GM12878 (cell line): ENCODE results near the gene DPF3. TPM values are rescaled to one million over a fixed set of nuclear protein-coding genes. Genes with fewer than 3 reads are reported as not detected.

Source experiments
- ATAC-seq: fragments of 200-7000 bp; cut with Tn5 transposase; 3 replicates; pipeline ENCODE4 v1.9.1; 2020; ENCODE audit warnings: mild to moderate bottlenecking, moderate library complexity
- BruUV-seq: library from RNA; stranded (reverse); fragments of 400-500 nt; replicated peaks from 2 replicates; lab custom pipeline; 2021; lab: Mats Ljungman, UMichigan
- CTCF ChIA-PET: fragments of 300-600 bp; sonication (Branson Sonifier 250); formaldehyde crosslinking; extraction: SDS; loops from one replicate; lab custom pipeline; 2021; ENCODE audit warnings: inconsistent platforms; lab: Yijun Ruan, JAX
- POLR2A ChIA-PET: fragments of 350-600 bp; formaldehyde crosslinking; extraction: SDS; loops from one replicate; lab custom pipeline; 2021; ENCODE audit warnings: inconsistent platforms; lab: Charles Lee
- RAD21 ChIA-PET: fragments of 300-600 bp; sonication (Branson Sonifier 250); formaldehyde crosslinking; loops from one replicate; lab custom pipeline; 2023; ENCODE audit warnings: antibody characterized with exemption; ENCODE audit not compliant: unreplicated experiment; lab: Charles Lee
- SMC1A ChIA-PET: fragments of 300-600 bp; sonication (Branson Sonifier 250); formaldehyde crosslinking; loops from one replicate; lab custom pipeline; 2023; ENCODE audit not compliant: unreplicated experiment, uncharacterized antibody; lab: Charles Lee
- DNase-seq: peaks from one replicate; pipeline ENCODE4 v3.0.0-alpha.2; 2011; ENCODE audit warnings: low read depth, low spot score
- FAIRE-seq: peaks from 3 replicates; lab custom pipeline; 2011; peaks lifted over from hg19 to GRCh38; lab: Jason Lieb, UNC
- H2AFZ ChIP-seq: 2 replicates; pipeline ENCODE4 v1.6.0; 2011; ENCODE audit warnings: low read depth, low read length, control low read depth; ENCODE audit not compliant: control insufficient read depth
- H3K27ac ChIP-seq: 2 replicates; pipeline ENCODE4 v1.5.1; 2011; ENCODE audit warnings: control low read depth; ENCODE audit not compliant: control insufficient read depth, insufficient read depth
- H3K27me3 ChIP-seq, 2 experiments: replicated peaks in 1 of 2; 2 replicates each; pipeline versions ENCODE4 v1.6.0 to v1.6.1; 2011; ENCODE audit warnings: low read length in 1 of 2; ENCODE audit not compliant: control insufficient read depth in 2 of 2, insufficient read depth in 2 of 2
- H3K36me3 ChIP-seq, 2 experiments: 2 replicates each; pipeline ENCODE4 v1.5.1; 2011; ENCODE audit warnings: low read length in 1 of 2; ENCODE audit not compliant: control insufficient read depth in 2 of 2, insufficient read depth in 2 of 2
- H3K4me1 ChIP-seq: 2 replicates; pipeline ENCODE4 v1.6.1; 2011; ENCODE audit warnings: mild to moderate bottlenecking, low read length, moderate library complexity, mixed read lengths; ENCODE audit not compliant: control insufficient read depth, insufficient read depth
- H3K4me2 ChIP-seq: 2 replicates; pipeline ENCODE4 v1.6.0; 2011; ENCODE audit warnings: control low read depth; ENCODE audit not compliant: control insufficient read depth, insufficient read depth
- H3K4me3 ChIP-seq: fragments of 200-600 bp; sonication (generic); 2 replicates; pipeline ENCODE4 v1.5.1; 2016
- H3K79me2 ChIP-seq: 2 replicates; pipeline ENCODE4 v1.6.0; 2011; ENCODE audit warnings: low read length; ENCODE audit not compliant: control insufficient read depth, insufficient read depth
- H3K9ac ChIP-seq: 2 replicates; pipeline ENCODE4 v1.8.0; 2011; ENCODE audit warnings: low read length, control low read depth, mixed read lengths; ENCODE audit not compliant: control insufficient read depth, insufficient read depth
- H3K9me3 ChIP-seq: replicated peaks from 3 replicates; pipeline ENCODE4 v1.5.1; 2011; ENCODE audit warnings: mild to moderate bottlenecking, low read length; ENCODE audit not compliant: control insufficient read depth, insufficient read depth
- H4K20me1 ChIP-seq: 2 replicates; pipeline ENCODE4 v1.6.0; 2011; ENCODE audit not compliant: control insufficient read depth, insufficient read depth
- ASH2L ChIP-seq: fragments of 300-600, 200-600 bp; sonication (generic); IDR thresholded peaks from 2 replicates; pipeline ENCODE4 v1.6.1; 2017; ENCODE audit warnings: low read depth, mild to moderate bottlenecking, borderline replicate concordance
- CBFB ChIP-seq: IDR thresholded peaks from 2 replicates; pipeline ENCODE4 v1.6.1; 2016; ENCODE audit warnings: antibody characterized with exemption, low read depth
- CBX3 ChIP-seq: fragments of 200-600 bp; sonication (generic); IDR thresholded peaks from 2 replicates; pipeline ENCODE4 v1.6.1; 2016; ENCODE audit warnings: low read depth, borderline replicate concordance
- CREM ChIP-seq: IDR thresholded peaks from 2 replicates; pipeline ENCODE4 v1.6.1; 2014; ENCODE audit warnings: antibody characterized with exemption, low read depth
- DPF2 ChIP-seq: fragments of 450-650 bp; IDR thresholded peaks from 2 replicates; pipeline ENCODE4 v1.6.1; 2017; ENCODE audit warnings: mild to moderate bottlenecking
- FOXK2 ChIP-seq: fragments of 450-650 bp; IDR thresholded peaks from 2 replicates; pipeline ENCODE4 v1.6.1; 2017; ENCODE audit warnings: mild to moderate bottlenecking, moderate library complexity
- IKZF1 ChIP-seq: fragments of 450-650 bp; conservative IDR thresholded peaks from 2 replicates; pipeline ENCODE4 v1.6.1; 2017; ENCODE audit warnings: antibody characterized with exemption, mild to moderate bottlenecking
- IKZF2 ChIP-seq, 2 experiments: fragments of 450-650 bp; IDR thresholded peaks; 2 replicates each; pipeline ENCODE4 v1.6.1; 2017; ENCODE audit warnings: mild to moderate bottlenecking in 2 of 2, moderate library complexity in 2 of 2
- JUNB ChIP-seq: IDR thresholded peaks from 2 replicates; pipeline ENCODE4 v1.6.1; 2016; ENCODE audit warnings: antibody characterized with exemption, mild to moderate bottlenecking
- KAT2A ChIP-seq: conservative IDR thresholded peaks from 2 replicates; pipeline ENCODE4 v1.6.1; 2011; ENCODE audit warnings: low read depth, low read length; ENCODE audit not compliant: control insufficient read depth
- MTA3 ChIP-seq: IDR thresholded peaks from 2 replicates; pipeline ENCODE4 v1.6.1; 2012; ENCODE audit warnings: low read length, inconsistent platforms, borderline replicate concordance
- NR2C1 ChIP-seq: fragments of 450-650 bp; IDR thresholded peaks from 2 replicates; pipeline ENCODE4 v1.6.1; 2017; ENCODE audit warnings: antibody characterized with exemption, mild to moderate bottlenecking, moderate library complexity
- NRF1 ChIP-seq: conservative IDR thresholded peaks from 2 replicates; pipeline ENCODE4 v1.6.1; 2011; ENCODE audit warnings: mild to moderate bottlenecking, low read depth, low read length, improper control_type of control experiment
- RB1 ChIP-seq: fragments of 450-650 bp; formaldehyde crosslinking; IDR thresholded peaks from 2 replicates; pipeline ENCODE4 v1.6.1; 2017; ENCODE audit warnings: mild to moderate bottlenecking, borderline replicate concordance
- ZSCAN29 ChIP-seq: fragments of 450-650 bp; IDR thresholded peaks from 2 replicates; pipeline ENCODE4 v1.6.1; 2017; ENCODE audit warnings: mild to moderate bottlenecking, moderate library complexity
- WGBS: methylation state at CpG from one replicate; pipeline ENCODE4 v1.1.6; 2016; ENCODE audit warnings: low lambda C conversion rate; ENCODE audit not compliant: insufficient replicate concordance, insufficient coverage; ENCODE audit errors: missing lambda C conversion rate; 5-methylcytosine and 5-hydroxymethylcytosine counted together
- in situ Hi-C: fragments of 300-500 bp; cut with MboI; formaldehyde crosslinking; loops from 9 replicates; pipeline ENCODE4 v1.14.3; 2018; ENCODE audit warnings: mixed read lengths
- intact Hi-C: fragments of 100-400 bp; cut with micrococcal nuclease; formaldehyde crosslinking; loops from one replicate; pipeline ENCODE4 v1.14.2; 2022; ENCODE audit not compliant: unreplicated experiment
- polyA plus RNA-seq, 11 experiments: library from polyadenylated mRNA; depleted of rRNA in 4 of 11; unstranded in 6 of 11; stranded (reverse) in 5 of 11; fragments of >200 nt; fragmentation: Nextera tagmentation in 4 of 11; fragmentation: Illumina TruSeq in 1 of 11; extraction: Ambion mirVana in 4 of 11; extraction: Trizol in 1 of 11; gene quantifications; 1 replicate in 1 of 11; 2 replicates in 10 of 11; pipeline versions ENCODE4 v1.2.1 to v1.2.3, GENCODE V29; 2011 to 2016; ENCODE audit warnings: inconsistent platforms in 2 of 11, missing spikeins in 2 of 11, low read depth in 1 of 11
- total RNA-seq, 4 experiments: library from RNA; depleted of rRNA in 3 of 4; stranded (reverse); fragments of >200 nt in 3 of 4; fragmentation: Illumina TruSeq in 1 of 4; extraction: Trizol in 1 of 4; gene quantifications; 2 replicates each; pipeline versions ENCODE4 v1.2.1 to v1.2.3, GENCODE V29; 2013 to 2021
- TF ChIP-seq, protein P1 (sequence below): IDR thresholded peaks from 2 replicates; pipeline ENCODE4 v1.6.1; 2012; ENCODE audit warnings: low read depth, low read length, improper control_type of control experiment
- TF ChIP-seq, protein P2 (sequence below): fragments of 450-650 bp; IDR thresholded peaks from 2 replicates; pipeline ENCODE4 v1.6.1; 2017; ENCODE audit warnings: mild to moderate bottlenecking, moderate library complexity
- TF ChIP-seq, protein P3 (sequence below): fragments of 450-650 bp; IDR thresholded peaks from 2 replicates; pipeline ENCODE4 v1.6.1; 2017; ENCODE audit warnings: borderline replicate concordance
- TF ChIP-seq, protein P4 (sequence below): fragments of 450-650 bp; IDR thresholded peaks from 2 replicates; pipeline ENCODE4 v1.6.1; 2017; ENCODE audit warnings: mild to moderate bottlenecking, low read depth, inconsistent platforms; ENCODE audit not compliant: poor library complexity, severe bottlenecking

Gene DPF3
- total and polyA plus RNA-seq, 10 of the 15 experiments (the other 5 are each of a cell fraction or from before 2014, with no cell fraction given), result 0.69 to 8.0 (median 2.2) TPM

DNA sequence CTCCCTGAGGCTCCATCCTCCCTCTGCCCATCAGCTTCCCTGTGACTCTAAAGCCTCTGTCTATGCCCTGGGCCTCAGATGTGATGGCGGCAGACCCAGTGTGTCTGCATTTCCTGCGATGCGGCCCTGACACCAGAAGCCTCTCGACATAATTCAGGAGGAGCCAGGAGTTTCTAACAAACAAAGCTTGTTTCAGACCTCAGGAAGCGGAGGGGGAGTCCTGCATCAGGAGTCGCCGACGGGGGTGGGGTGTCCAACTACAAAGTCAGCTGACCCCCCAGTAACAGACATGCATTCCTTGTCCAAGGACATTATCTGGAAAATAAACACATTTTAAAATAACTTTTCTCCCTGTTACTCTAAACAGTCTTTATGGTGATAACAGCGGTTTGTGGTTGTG is 167.5 kb downstream of the DPF3 start:
- no peaks in the 10 kb centered on the region for H3K4me1 ChIP-seq
- in situ Hi-C loops (no loop called here), intact Hi-C loops (no loop called here)
- FAIRE-seq (no peak), DNase-seq (no peak), ATAC-seq (no peak)
- no peak overlapping the region for H3K27ac ChIP-seq
- no peak overlapping the region for H3K9ac ChIP-seq
- RAD21 ChIA-PET, result no interaction called here
- no peaks in the 10 kb centered on the region; a peak in 1 of 4 replicates for H3K36me3 ChIP-seq
- SMC1A ChIA-PET, result interaction anchor here (1.0 to 1.2 kb wide), 2 partner anchors 168 to 176 kb away, joined by 3 read pairs; partner anchors contain the start of gene DPF3
- no peaks in the 10 kb centered on the region; the same call in 1 of the 2 replicates for H4K20me1 ChIP-seq
- no TSS peak for BruUV-seq
- CTCF ChIA-PET, result no interaction called here
- 79% methylated on average over 9 of the region's 9 CpGs for WGBS
- H3K9me3 ChIP-seq, result no peaks in the 10 kb centered on the region
- no peaks in the 10 kb centered on the region for H3K27me3 ChIP-seq
- POLR2A ChIA-PET, result no interaction called here
- no peak overlapping the region for H2AFZ ChIP-seq
- no peak overlapping the region for H3K4me2 ChIP-seq
- H3K4me3 ChIP-seq, result no peak overlapping the region
- H3K79me2 ChIP-seq, result no peaks in the 10 kb centered on the region
- TF ChIP-seq DPF2 (no peak), ZSCAN29 (no peak), MTA3 (no peak), ASH2L (no peak), KAT2A (no peak), NRF1 (no peak), CBX3 (no peak), IKZF2 (IDR thresholded peaks at IDR 0.05) (no peak), CREM (no peak), CBFB (no peak), IKZF1 (no peak), NR2C1 (no peak), RB1 (no peak), FOXK2 (no peak), JUNB (no peak)
- TF ChIP-seq, protein P1, sequence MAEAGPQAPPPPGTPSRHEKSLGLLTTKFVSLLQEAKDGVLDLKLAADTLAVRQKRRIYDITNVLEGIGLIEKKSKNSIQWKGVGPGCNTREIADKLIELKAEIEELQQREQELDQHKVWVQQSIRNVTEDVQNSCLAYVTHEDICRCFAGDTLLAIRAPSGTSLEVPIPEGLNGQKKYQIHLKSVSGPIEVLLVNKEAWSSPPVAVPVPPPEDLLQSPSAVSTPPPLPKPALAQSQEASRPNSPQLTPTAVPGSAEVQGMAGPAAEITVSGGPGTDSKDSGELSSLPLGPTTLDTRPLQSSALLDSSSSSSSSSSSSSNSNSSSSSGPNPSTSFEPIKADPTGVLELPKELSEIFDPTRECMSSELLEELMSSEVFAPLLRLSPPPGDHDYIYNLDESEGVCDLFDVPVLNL, result no peak
- TF ChIP-seq, protein P2, sequence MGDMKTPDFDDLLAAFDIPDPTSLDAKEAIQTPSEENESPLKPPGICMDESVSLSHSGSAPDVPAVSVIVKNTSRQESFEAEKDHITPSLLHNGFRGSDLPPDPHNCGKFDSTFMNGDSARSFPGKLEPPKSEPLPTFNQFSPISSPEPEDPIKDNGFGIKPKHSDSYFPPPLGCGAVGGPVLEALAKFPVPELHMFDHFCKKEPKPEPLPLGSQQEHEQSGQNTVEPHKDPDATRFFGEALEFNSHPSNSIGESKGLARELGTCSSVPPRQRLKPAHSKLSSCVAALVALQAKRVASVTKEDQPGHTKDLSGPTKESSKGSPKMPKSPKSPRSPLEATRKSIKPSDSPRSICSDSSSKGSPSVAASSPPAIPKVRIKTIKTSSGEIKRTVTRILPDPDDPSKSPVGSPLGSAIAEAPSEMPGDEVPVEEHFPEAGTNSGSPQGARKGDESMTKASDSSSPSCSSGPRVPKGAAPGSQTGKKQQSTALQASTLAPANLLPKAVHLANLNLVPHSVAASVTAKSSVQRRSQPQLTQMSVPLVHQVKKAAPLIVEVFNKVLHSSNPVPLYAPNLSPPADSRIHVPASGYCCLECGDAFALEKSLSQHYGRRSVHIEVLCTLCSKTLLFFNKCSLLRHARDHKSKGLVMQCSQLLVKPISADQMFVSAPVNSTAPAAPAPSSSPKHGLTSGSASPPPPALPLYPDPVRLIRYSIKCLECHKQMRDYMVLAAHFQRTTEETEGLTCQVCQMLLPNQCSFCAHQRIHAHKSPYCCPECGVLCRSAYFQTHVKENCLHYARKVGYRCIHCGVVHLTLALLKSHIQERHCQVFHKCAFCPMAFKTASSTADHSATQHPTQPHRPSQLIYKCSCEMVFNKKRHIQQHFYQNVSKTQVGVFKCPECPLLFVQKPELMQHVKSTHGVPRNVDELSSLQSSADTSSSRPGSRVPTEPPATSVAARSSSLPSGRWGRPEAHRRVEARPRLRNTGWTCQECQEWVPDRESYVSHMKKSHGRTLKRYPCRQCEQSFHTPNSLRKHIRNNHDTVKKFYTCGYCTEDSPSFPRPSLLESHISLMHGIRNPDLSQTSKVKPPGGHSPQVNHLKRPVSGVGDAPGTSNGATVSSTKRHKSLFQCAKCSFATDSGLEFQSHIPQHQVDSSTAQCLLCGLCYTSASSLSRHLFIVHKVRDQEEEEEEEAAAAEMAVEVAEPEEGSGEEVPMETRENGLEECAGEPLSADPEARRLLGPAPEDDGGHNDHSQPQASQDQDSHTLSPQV, result no peak
- TF ChIP-seq, protein P3, sequence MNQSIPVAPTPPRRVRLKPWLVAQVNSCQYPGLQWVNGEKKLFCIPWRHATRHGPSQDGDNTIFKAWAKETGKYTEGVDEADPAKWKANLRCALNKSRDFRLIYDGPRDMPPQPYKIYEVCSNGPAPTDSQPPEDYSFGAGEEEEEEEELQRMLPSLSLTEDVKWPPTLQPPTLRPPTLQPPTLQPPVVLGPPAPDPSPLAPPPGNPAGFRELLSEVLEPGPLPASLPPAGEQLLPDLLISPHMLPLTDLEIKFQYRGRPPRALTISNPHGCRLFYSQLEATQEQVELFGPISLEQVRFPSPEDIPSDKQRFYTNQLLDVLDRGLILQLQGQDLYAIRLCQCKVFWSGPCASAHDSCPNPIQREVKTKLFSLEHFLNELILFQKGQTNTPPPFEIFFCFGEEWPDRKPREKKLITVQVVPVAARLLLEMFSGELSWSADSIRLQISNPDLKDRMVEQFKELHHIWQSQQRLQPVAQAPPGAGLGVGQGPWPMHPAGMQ, result no peak
- TF ChIP-seq, protein P4, sequence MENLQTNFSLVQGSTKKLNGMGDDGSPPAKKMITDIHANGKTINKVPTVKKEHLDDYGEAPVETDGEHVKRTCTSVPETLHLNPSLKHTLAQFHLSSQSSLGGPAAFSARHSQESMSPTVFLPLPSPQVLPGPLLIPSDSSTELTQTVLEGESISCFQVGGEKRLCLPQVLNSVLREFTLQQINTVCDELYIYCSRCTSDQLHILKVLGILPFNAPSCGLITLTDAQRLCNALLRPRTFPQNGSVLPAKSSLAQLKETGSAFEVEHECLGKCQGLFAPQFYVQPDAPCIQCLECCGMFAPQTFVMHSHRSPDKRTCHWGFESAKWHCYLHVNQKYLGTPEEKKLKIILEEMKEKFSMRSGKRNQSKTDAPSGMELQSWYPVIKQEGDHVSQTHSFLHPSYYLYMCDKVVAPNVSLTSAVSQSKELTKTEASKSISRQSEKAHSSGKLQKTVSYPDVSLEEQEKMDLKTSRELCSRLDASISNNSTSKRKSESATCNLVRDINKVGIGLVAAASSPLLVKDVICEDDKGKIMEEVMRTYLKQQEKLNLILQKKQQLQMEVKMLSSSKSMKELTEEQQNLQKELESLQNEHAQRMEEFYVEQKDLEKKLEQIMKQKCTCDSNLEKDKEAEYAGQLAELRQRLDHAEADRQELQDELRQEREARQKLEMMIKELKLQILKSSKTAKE, result no peak
